Naive thymus-derived CD8-positive, alpha-beta T cell (primary cell): Measurements from ENCODE around the gene NAA40. TPM values are rescaled to one million over a fixed set of nuclear protein-coding genes. Genes with fewer than 3 reads are reported as not detected.

Experiments
- ATAC-seq, 2 donors: fragments of 150-1000 bp; cut with Tn5 transposase in 1 of 2; sonication (Bioruptor Pico), chemical (Tn5 transposase) in 1 of 2; 1 replicate in 1 of 2; 2 replicates in 1 of 2; pipeline ENCODE4 v1.10.0; 2021; ENCODE audit warnings: mild to moderate bottlenecking in 2 of 2, moderate library complexity in 2 of 2
- POLR2A ChIA-PET: fragments of 350-600 bp; sonication (Branson Sonifier 250); formaldehyde crosslinking; loops from one replicate; lab custom pipeline; 2021; ENCODE audit warnings: antibody characterized with exemption; lab: Charles Lee
- DNase-seq, 10 donors: peaks; one replicate each; pipeline versions ENCODE4 v3.0.0 to v3.0.0-alpha.2; 2020 to 2022
- H3K27ac Mint-ChIP-seq, 10 donors: one replicate each; pipeline ENCODE4 v1.8.0; 2020 to 2022; ENCODE audit warnings: mild to moderate bottlenecking in 10 of 10, mixed read lengths in 10 of 10, moderate library complexity in 4 of 10, inconsistent platforms in 1 of 10
- H3K27me3 Mint-ChIP-seq, 5 donors: one replicate each; pipeline ENCODE4 v1.8.0; 2021 to 2022; ENCODE audit warnings: mixed read lengths in 5 of 5
- H3K36me3 Mint-ChIP-seq, 3 donors: one replicate each; pipeline ENCODE4 v1.8.0; 2020 to 2022; ENCODE audit warnings: mixed read lengths in 3 of 3, mild to moderate bottlenecking in 2 of 3, inconsistent platforms in 1 of 3
- H3K4me1 Mint-ChIP-seq, 4 donors: one replicate each; pipeline ENCODE4 v1.8.0; 2021 to 2022; ENCODE audit warnings: mixed read lengths in 4 of 4
- H3K4me3 Mint-ChIP-seq, 10 donors: one replicate each; pipeline ENCODE4 v1.8.0; 2020 to 2022; ENCODE audit warnings: mild to moderate bottlenecking in 10 of 10, mixed read lengths in 10 of 10, moderate library complexity in 6 of 10, inconsistent platforms in 1 of 10
- H3K9me3 Mint-ChIP-seq, 9 donors: one replicate each; pipeline ENCODE4 v1.8.0; 2020 to 2022; ENCODE audit warnings: mixed read lengths in 9 of 9, mild to moderate bottlenecking in 3 of 9, inconsistent platforms in 1 of 9, moderate library complexity in 1 of 9
- polyA plus RNA-seq, 3 donors: library from polyadenylated mRNA; unstranded; fragments of 300-500 nt; fragmentation: Illumina TruSeq; gene quantifications; one replicate each; pipeline ENCODE4 v1.2.3, GENCODE V29; 2021
- total RNA-seq, 8 experiments: library from RNA in 2 of 8; stranded (reverse) in 2 of 8; gene quantifications; one replicate each; pipeline ENCODE4 v1.2.3 and lab custom pipeline; 2021 to 2026

The NAA40 gene
- total and polyA plus RNA-seq, 5 experiments from 2014 or later: 6.2 to 28.0 (median 14.6) TPM

DNA sequence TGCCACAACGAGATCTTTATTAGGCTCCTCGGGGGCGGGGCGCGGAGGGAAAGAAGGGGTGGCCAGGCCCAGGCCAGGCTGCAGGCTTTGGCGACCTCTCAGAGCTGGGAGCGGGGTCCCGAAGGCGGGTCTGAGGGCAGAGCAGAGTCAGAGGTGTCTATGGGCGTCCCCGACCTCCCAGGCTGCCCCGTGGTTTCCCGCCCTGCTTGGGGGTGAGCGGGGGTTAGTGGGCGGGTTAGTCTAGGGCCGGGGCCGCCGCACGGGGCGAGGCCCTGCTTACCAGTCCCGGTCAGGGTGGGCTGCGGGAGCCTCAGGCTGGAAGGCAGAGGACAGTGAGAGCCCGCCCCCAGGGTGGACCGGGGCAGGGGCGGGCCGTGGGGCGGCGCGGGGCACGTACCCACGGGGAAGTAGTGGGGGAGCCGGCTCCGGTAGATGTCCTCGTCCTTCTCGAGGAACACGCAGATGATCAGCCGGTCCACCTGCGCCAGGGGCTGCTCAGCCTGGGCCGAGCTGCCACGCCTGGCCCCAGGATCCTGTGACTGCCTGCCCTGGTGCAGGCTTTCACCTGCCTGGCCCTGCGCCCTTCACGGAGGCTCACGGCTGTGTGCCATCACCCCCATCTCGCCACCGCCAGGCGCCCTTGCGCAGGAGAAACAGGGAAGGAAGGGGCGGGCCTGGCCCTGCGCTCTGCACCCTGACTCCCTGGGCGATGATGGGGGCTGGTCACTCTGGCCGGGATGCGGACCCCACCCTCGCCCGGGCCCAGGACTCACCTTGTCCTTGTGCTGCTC lies 60.0 kb downstream of the NAA40 start:
- H3K9me3 Mint-ChIP-seq: no peaks in the 10 kb centered on the region
- no peak for ATAC-seq
- DNase-seq: peak in 1 of 10 donors; percentile 35
- peak overlapping the region in 3 of 10 donors; percentile 56 to 71 (median 59) for H3K27ac Mint-ChIP-seq
- H3K36me3 Mint-ChIP-seq: peaks cover 0 to 46% (median 12%) of the 10 kb centered on the region in 3 donors
- POLR2A ChIA-PET: interaction anchor here (0.5 to 1.7 kb wide), 4 partner anchors 12 to 151 kb away, joined by 3 to 9 read pairs (median 4); partner anchors contain the start of gene OTUB1
- H3K4me1 Mint-ChIP-seq: peaks cover 11 to 34% (median 23%) of the 10 kb centered on the region in 4 donors
- peak overlapping the region in 5 of 10 donors; percentile 26 to 66 (median 42) for H3K4me3 Mint-ChIP-seq
- peaks cover 0 to 4% (median 0%) of the 10 kb centered on the region in 5 donors for H3K27me3 Mint-ChIP-seq

GRCh38 chr11:63999349-64000025 lies 60.7 kb downstream of the NAA40 start:
- H3K36me3 Mint-ChIP-seq: peaks cover 0 to 39% (median 9%) of the 10 kb centered on the region in 3 donors

GRCh38 chr11:64000026-64000739 lies 61.4 kb downstream of the NAA40 start:
- no peak overlapping the region for H3K27ac Mint-ChIP-seq
- peaks cover 8 to 26% (median 18%) of the 10 kb centered on the region in 4 donors for H3K4me1 Mint-ChIP-seq
- POLR2A ChIA-PET: interaction anchor here (0.9 to 2.0 kb wide), 5 partner anchors 11 to 152 kb away, joined by 4 to 8 read pairs (median 5); partner anchors contain the start of gene OTUB1
- peaks cover 0 to 32% (median 9%) of the 10 kb centered on the region in 3 donors for H3K36me3 Mint-ChIP-seq
- peaks cover 0 to 5% (median 0%) of the 10 kb centered on the region in 5 donors for H3K27me3 Mint-ChIP-seq
- peak overlapping the region in 8 of 10 donors; percentile 19 to 77 (median 60) for H3K4me3 Mint-ChIP-seq
- DNase-seq (peak; percentile 59 to 86 (median 76)), ATAC-seq (peak; percentile 78 to 79)
- H3K9me3 Mint-ChIP-seq: no peaks in the 10 kb centered on the region

More at GRCh38 chr11:63999349-64000025, 60.7 kb downstream of the NAA40 start:
- POLR2A ChIA-PET: interaction anchor here (0.5 to 2.0 kb wide), 6 partner anchors 11 to 153 kb away, joined by 3 to 8 read pairs (median 5); partner anchors contain the start of gene OTUB1
- no peaks in the 10 kb centered on the region for H3K9me3 Mint-ChIP-seq
- H3K27ac Mint-ChIP-seq: no peak overlapping the region
- DNase-seq (peak; percentile 21 to 74 (median 52)), ATAC-seq (peak; percentile 55 to 61)
- peak overlapping the region in 7 of 10 donors; percentile 42 to 77 (median 60) for H3K4me3 Mint-ChIP-seq
- peaks cover 10 to 30% (median 22%) of the 10 kb centered on the region in 4 donors for H3K4me1 Mint-ChIP-seq
- H3K27me3 Mint-ChIP-seq: peaks cover 0 to 4% (median 0%) of the 10 kb centered on the region in 5 donors

- POLR2A ChIA-PET: interaction anchor here (1.7 to 2.0 kb wide), 3 partner anchors 15 to 151 kb away, joined by 5 to 8 read pairs (median 7); partner anchors contain the start of gene OTUB1
These were observed 62.1 kb downstream of the NAA40 start for GRCh38 chr11:64000740-64001483.

GRCh38 chr11:64001484-64002420 lies 63.0 kb downstream of the NAA40 start:
- Mint-ChIP-seq H3K27me3 (peaks cover 0 to 8% (median 7%) of the 10 kb centered on the region in 5 donors), H3K36me3 (peaks cover 0 to 17% (median 9%) of the 10 kb centered on the region in 3 donors), H3K9me3 (no peaks in the 10 kb centered on the region), H3K4me3 (peak overlapping the region in 8 of 10 donors; percentile 19 to 68 (median 55)), H3K4me1 (peaks cover 10 to 28% (median 17%) of the 10 kb centered on the region in 4 donors), H3K27ac (peak overlapping the region in 1 of 10 donors; percentile 58)
- POLR2A ChIA-PET: interaction anchor here (0.9 to 2.0 kb wide), 4 partner anchors 15 to 184 kb away, joined by 3 to 5 read pairs (median 4); partner anchors contain the start of gene STIP1
- DNase-seq (no peak), ATAC-seq (no peak)

More at GRCh38 chr11:64000740-64001483, 62.1 kb downstream of the NAA40 start:
- no peaks in the 10 kb centered on the region for H3K9me3 Mint-ChIP-seq
- peaks cover 8 to 26% (median 18%) of the 10 kb centered on the region in 4 donors for H3K4me1 Mint-ChIP-seq
- DNase-seq: no peak
- peak overlapping the region in 1 of 10 donors; percentile 58 for H3K27ac Mint-ChIP-seq
- H3K36me3 Mint-ChIP-seq: peaks cover 0 to 25% (median 9%) of the 10 kb centered on the region in 3 donors
- H3K4me3 Mint-ChIP-seq: peak overlapping the region in 8 of 10 donors; percentile 19 to 66 (median 55)
- H3K27me3 Mint-ChIP-seq: peaks cover 0 to 5% (median 0%) of the 10 kb centered on the region in 5 donors
- peak in 1 of 2 donors; percentile 1 for ATAC-seq

DNA sequence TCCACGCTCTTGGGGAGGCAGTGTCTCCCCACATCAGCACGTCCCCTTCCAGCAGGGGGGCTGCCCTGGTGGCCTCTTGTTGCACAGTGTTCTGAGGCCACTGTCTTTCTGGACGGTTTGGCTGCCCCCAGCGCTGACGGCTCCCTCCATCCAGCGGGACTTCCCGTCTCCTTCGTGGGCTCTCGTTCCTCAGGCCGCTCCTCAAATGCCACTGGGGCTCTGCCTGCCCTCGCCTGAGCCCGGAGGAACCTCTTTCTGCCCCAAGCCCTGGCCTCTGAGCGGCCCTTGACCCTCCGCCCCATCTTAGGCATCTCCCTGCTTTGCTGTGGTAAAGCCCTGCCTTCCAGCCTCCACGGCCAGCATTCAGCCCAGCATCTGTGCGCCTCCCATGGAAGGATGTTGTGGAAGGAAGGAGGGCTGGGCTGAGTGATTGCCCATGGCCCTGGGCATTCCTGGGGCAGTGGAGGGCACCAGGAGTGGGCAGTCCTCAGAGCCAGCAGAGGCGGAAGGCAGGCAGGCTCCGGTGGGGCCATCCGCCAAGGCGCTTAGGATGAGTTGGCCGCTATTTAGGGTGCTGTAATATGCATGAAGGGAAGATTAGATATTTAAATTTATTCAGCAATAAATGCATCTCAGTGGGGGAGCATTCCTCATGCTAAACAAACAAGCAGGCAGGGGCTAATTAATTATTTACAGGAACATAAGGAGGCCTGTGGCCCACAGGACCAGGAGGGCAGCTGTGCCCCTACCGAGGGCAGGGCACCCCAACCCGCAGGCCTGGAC lies 65.2 kb downstream of the NAA40 start:
- Mint-ChIP-seq H3K27me3 (peaks cover 9 to 29% (median 27%) of the 10 kb centered on the region in 5 donors), H3K27ac (peak overlapping the region in 2 of 10 donors; percentile 41 to 51), H3K36me3 (peaks cover 0 to 2% (median 0%) of the 10 kb centered on the region in 3 donors), H3K9me3 (no peaks in the 10 kb centered on the region), H3K4me3 (no peak overlapping the region), H3K4me1 (peaks cover 17 to 25% (median 21%) of the 10 kb centered on the region in 4 donors)
- DNase-seq (no peak), ATAC-seq (no peak)
- POLR2A ChIA-PET: no interaction called here

DNA sequence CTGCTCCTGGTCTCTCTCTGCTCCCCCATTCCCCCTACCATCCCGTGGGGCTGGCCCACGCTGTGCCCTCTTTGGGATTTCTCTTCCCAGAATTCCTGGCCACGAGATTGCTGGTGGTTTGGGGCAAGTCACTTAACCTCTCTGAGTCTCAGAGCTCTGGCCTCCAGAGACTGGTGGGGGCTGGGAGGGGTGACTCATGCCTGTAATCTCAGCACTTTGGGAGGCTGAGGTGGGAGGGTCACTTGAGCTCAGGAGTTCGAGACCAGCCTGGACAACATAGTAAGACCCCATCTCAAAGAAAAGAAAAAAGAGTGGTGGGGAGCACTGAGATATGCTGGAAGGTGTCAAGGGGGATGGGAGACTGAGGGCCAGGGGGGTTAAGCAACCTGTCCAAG lies 65.8 kb downstream of the NAA40 start:
- POLR2A ChIA-PET: no interaction called here
- Mint-ChIP-seq H3K36me3 (peaks cover 0 to 2% (median 0%) of the 10 kb centered on the region in 3 donors), H3K27ac (no peak overlapping the region), H3K27me3 (peaks cover 9 to 33% (median 27%) of the 10 kb centered on the region in 5 donors), H3K4me1 (peaks cover 17 to 25% (median 21%) of the 10 kb centered on the region in 4 donors), H3K4me3 (no peak overlapping the region), H3K9me3 (no peaks in the 10 kb centered on the region)
- no peak for DNase-seq
- ATAC-seq: no peak

- Mint-ChIP-seq H3K27ac (no peak overlapping the region), H3K4me3 (no peak overlapping the region), H3K9me3 (peaks cover 0 to 8% (median 0%) of the 10 kb centered on the region in 9 donors), H3K4me1 (peaks cover 17 to 25% (median 20%) of the 10 kb centered on the region in 4 donors), H3K27me3 (peaks cover 9 to 38% (median 36%) of the 10 kb centered on the region in 5 donors), H3K36me3 (peaks cover 0 to 5% (median 2%) of the 10 kb centered on the region in 3 donors)
- ATAC-seq (no peak), DNase-seq (no peak)
- POLR2A ChIA-PET: no interaction called here
These were observed 66.9 kb downstream of the NAA40 start for GRCh38 chr11:64005691-64006090.

DNA sequence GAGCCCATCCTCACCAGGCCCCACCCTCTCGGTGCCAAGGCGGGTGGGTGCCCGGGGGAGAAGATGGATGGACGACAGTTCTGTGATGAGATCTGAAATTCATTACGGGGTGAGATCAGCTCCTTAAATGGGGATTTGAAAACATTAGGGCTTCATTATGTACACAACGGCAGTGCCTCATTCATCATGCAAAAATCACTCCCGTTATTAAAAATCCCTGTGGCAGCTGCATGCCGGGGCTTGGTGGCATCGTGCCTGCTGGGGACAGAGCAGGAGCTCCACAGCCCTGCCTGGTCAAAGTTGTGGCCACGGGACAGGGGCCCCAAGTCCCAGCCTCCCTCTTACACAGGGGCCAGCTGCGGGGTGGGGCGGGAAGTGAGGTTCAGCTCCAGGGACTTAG lies 67.6 kb downstream of the NAA40 start:
- peaks cover 0 to 6% (median 2%) of the 10 kb centered on the region in 3 donors for H3K36me3 Mint-ChIP-seq
- POLR2A ChIA-PET: no interaction called here
- no peak for DNase-seq
- peak overlapping the region in 3 of 10 donors; percentile 63 to 89 (median 81) for H3K4me3 Mint-ChIP-seq
- peaks cover 0 to 13% (median 0%) of the 10 kb centered on the region in 9 donors for H3K9me3 Mint-ChIP-seq
- no peak overlapping the region for H3K27ac Mint-ChIP-seq
- peaks cover 16 to 25% (median 19%) of the 10 kb centered on the region in 4 donors for H3K4me1 Mint-ChIP-seq
- ATAC-seq: no peak
- H3K27me3 Mint-ChIP-seq: peaks cover 9 to 44% (median 36%) of the 10 kb centered on the region in 5 donors
